SK-N-SH treated with all-trans-retinoic acid at 6 μM for 48 hours (cell line): ENCODE results near the gene FLVCR1.

Experiments
- ATAC-seq: fragments of 200-7000 bp; cut with Tn5 transposase; 3 replicates; pipeline ENCODE4 v1.9.1; 2020; ENCODE audit warnings: mild to moderate bottlenecking, moderate library complexity
- ARNTL ChIP-seq: fragments of 450-650 bp; formaldehyde crosslinking; IDR thresholded peaks from 2 replicates; pipeline ENCODE4 v1.5.0; 2020; ENCODE audit warnings: low read depth, mild to moderate bottlenecking, moderate library complexity, borderline replicate concordance
- BACH2 ChIP-seq: fragments of 250-450 bp; sonication (Bioruptor Pico); IDR thresholded peaks from 2 replicates; pipeline ENCODE4 v1.9.0; 2021; ENCODE audit warnings: mild to moderate bottlenecking, borderline replicate concordance
- CREB5 ChIP-seq: fragments of 250-450 bp; sonication (Bioruptor Pico); IDR thresholded peaks from 2 replicates; pipeline ENCODE4 v1.5.1; 2020; ENCODE audit warnings: low read depth, mild to moderate bottlenecking, moderate library complexity
- CSDC2 ChIP-seq: fragments of 250-450 bp; sonication (Bioruptor Pico); IDR thresholded peaks from 2 replicates; pipeline ENCODE4 v1.5.0; 2020; ENCODE audit warnings: mild to moderate bottlenecking, moderate library complexity
- CSRNP3 ChIP-seq: fragments of 250-450 bp; sonication (Bioruptor Pico); IDR thresholded peaks from 2 replicates; pipeline ENCODE4 v1.5.1; 2021; ENCODE audit warnings: mild to moderate bottlenecking, moderate library complexity
- ESRRG ChIP-seq: fragments of 250-450 bp; sonication (Bioruptor Pico); IDR thresholded peaks from 2 replicates; pipeline ENCODE4 v1.6.1; 2021; ENCODE audit warnings: mild to moderate bottlenecking
- GLIS3 ChIP-seq: fragments of 250-450 bp; sonication (Bioruptor Pico); IDR thresholded peaks from 2 replicates; pipeline ENCODE4 v1.5.0; 2020; ENCODE audit warnings: mild to moderate bottlenecking, moderate library complexity
- ISL1 ChIP-seq: fragments of 250-450 bp; sonication (Bioruptor Pico); IDR thresholded peaks from 2 replicates; pipeline ENCODE4 v2.1.2; 2022; ENCODE audit warnings: mild to moderate bottlenecking, moderate library complexity
- OSR1 ChIP-seq: fragments of 250-450 bp; sonication (Bioruptor Pico); IDR thresholded peaks from 2 replicates; pipeline ENCODE4 v1.8.0; 2022; ENCODE audit warnings: moderate library complexity, mild to moderate bottlenecking, inconsistent platforms
- PATZ1 ChIP-seq: fragments of 250-450 bp; sonication (Bioruptor Pico); IDR thresholded peaks from 2 replicates; pipeline ENCODE4 v1.8.0; 2020; ENCODE audit warnings: mild to moderate bottlenecking, moderate library complexity, borderline replicate concordance
- POU6F1 ChIP-seq: fragments of 250-450 bp; sonication (Bioruptor Pico); IDR thresholded peaks from 2 replicates; pipeline ENCODE4 v1.8.0; 2021; ENCODE audit warnings: low read depth, mild to moderate bottlenecking, moderate library complexity, borderline replicate concordance
- PPARA ChIP-seq: fragments of 250-450 bp; sonication (Bioruptor Pico); IDR thresholded peaks from 2 replicates; pipeline ENCODE4 v1.5.0; 2020; ENCODE audit warnings: mild to moderate bottlenecking, borderline replicate concordance
- RARB ChIP-seq: fragments of 250-450 bp; sonication (Bioruptor Pico); IDR thresholded peaks from 2 replicates; pipeline ENCODE4 v1.8.0; 2021; ENCODE audit warnings: mild to moderate bottlenecking, moderate library complexity
- SNAI2 ChIP-seq: fragments of 250-450 bp; sonication (Bioruptor Pico); IDR thresholded peaks from 2 replicates; pipeline ENCODE4 v1.5.0; 2020; ENCODE audit warnings: mild to moderate bottlenecking, moderate library complexity
- TCF4 ChIP-seq: fragments of 250-450 bp; sonication (Bioruptor Pico); IDR thresholded peaks from 2 replicates; pipeline ENCODE4 v1.8.0; 2021; ENCODE audit warnings: mild to moderate bottlenecking, moderate library complexity, borderline replicate concordance
- TOX ChIP-seq: fragments of 250-450 bp; sonication (Bioruptor Pico); IDR thresholded peaks from 2 replicates; pipeline ENCODE4 v1.8.0; 2021; ENCODE audit warnings: mild to moderate bottlenecking, moderate library complexity, borderline replicate concordance
- ZC3H10 ChIP-seq: fragments of 250-450 bp; sonication (Bioruptor Pico); IDR thresholded peaks from 2 replicates; pipeline ENCODE4 v1.5.1; 2021; ENCODE audit warnings: mild to moderate bottlenecking, moderate library complexity
- ZFP3 ChIP-seq: fragments of 250-450 bp; sonication (Bioruptor Pico); IDR thresholded peaks from 2 replicates; pipeline ENCODE4 v1.5.0; 2020; ENCODE audit warnings: mild to moderate bottlenecking, moderate library complexity
- ZFP30 ChIP-seq: fragments of 450-650 bp; formaldehyde crosslinking; IDR thresholded peaks from 2 replicates; pipeline ENCODE4 v1.5.0; 2022; ENCODE audit warnings: mild to moderate bottlenecking, moderate library complexity
- ZNF565 ChIP-seq: fragments of 450-650 bp; formaldehyde crosslinking; conservative IDR thresholded peaks from 2 replicates; pipeline ENCODE4 v1.5.0; 2020; ENCODE audit warnings: low read depth, mild to moderate bottlenecking, moderate library complexity
- ZNF70 ChIP-seq: fragments of 450-650 bp; formaldehyde crosslinking; IDR thresholded peaks from 2 replicates; pipeline ENCODE4 v1.5.0; 2020; ENCODE audit warnings: mild to moderate bottlenecking, moderate library complexity
- ZNF8 ChIP-seq: fragments of 450-650 bp; formaldehyde crosslinking; IDR thresholded peaks from 2 replicates; pipeline ENCODE4 v1.5.0; 2020; ENCODE audit warnings: mild to moderate bottlenecking, moderate library complexity
- TF ChIP-seq, protein P1 (sequence below): fragments of 250-450 bp; sonication (Bioruptor Pico); IDR thresholded peaks from 2 replicates; pipeline ENCODE4 v1.5.0; 2020; ENCODE audit warnings: mild to moderate bottlenecking, moderate library complexity

The FLVCR1 gene

DNA sequence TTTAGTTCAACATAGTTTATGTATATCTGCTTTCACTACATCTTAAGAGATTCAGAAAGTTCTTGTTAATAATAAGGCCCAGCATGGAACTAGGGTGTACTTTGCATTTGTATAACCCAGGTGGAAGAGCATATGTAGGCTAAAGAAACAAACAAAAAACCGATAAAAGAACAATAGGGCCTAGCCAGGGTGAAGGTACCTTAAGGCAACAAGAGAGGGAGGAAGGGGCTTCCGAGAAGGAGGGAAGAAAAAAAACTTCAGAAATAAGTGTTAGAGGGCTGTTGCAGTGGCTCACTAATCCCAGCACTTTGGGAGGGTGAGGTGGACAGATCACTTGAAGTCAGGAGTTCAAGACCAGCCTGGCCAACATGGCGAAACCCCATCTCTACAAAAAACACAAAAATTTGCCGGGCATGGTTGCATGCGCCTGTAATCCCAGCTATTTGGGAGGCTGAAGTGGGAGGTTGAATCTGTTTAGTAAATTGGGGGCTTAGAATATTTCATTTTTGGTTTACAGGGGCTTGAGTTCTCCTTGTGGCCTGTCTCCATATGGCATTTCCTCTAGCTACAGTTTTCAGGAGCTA, 5.9 kb upstream of the FLVCR1 start:
- TF ChIP-seq BACH2, result no peak
- TF ChIP-seq, protein P1, sequence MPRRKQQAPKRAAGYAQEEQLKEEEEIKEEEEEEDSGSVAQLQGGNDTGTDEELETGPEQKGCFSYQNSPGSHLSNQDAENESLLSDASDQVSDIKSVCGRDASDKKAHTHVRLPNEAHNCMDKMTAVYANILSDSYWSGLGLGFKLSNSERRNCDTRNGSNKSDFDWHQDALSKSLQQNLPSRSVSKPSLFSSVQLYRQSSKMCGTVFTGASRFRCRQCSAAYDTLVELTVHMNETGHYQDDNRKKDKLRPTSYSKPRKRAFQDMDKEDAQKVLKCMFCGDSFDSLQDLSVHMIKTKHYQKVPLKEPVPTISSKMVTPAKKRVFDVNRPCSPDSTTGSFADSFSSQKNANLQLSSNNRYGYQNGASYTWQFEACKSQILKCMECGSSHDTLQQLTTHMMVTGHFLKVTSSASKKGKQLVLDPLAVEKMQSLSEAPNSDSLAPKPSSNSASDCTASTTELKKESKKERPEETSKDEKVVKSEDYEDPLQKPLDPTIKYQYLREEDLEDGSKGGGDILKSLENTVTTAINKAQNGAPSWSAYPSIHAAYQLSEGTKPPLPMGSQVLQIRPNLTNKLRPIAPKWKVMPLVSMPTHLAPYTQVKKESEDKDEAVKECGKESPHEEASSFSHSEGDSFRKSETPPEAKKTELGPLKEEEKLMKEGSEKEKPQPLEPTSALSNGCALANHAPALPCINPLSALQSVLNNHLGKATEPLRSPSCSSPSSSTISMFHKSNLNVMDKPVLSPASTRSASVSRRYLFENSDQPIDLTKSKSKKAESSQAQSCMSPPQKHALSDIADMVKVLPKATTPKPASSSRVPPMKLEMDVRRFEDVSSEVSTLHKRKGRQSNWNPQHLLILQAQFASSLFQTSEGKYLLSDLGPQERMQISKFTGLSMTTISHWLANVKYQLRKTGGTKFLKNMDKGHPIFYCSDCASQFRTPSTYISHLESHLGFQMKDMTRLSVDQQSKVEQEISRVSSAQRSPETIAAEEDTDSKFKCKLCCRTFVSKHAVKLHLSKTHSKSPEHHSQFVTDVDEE, result no peak
- no peak for TF ChIP-seq ZNF8
- TF ChIP-seq OSR1 (CRISPR knock-in tag), result no peak
- TF ChIP-seq CSRNP3 (CRISPR knock-in tag), result no peak
- TF ChIP-seq ZNF565 (CRISPR knock-in tag), result no peak
- no peak for TF ChIP-seq TCF4
- no peak for TF ChIP-seq RARB (CRISPR knock-in tag)
- no peak for TF ChIP-seq ESRRG
- no peak for TF ChIP-seq TOX (CRISPR knock-in tag)
- no peak for TF ChIP-seq CREB5
- TF ChIP-seq, all 23 proteins: peak for 0
- ATAC-seq, result no peak

GRCh38 chr1:212853658-212854057, 4.4 kb upstream of the FLVCR1 start:
- no peak for ATAC-seq

More at GRCh38 chr1:212853658-212854057, 4.4 kb upstream of the FLVCR1 start:
- TF ChIP-seq RARB (CRISPR knock-in tag), result no peak
- no peak for TF ChIP-seq SNAI2 (CRISPR knock-in tag)
- TF ChIP-seq, protein P1, result no peak
- no peak for TF ChIP-seq CREB5
- TF ChIP-seq TOX (CRISPR knock-in tag), result no peak
- TF ChIP-seq ZFP3 (CRISPR knock-in tag), result no peak
- no peak for TF ChIP-seq ISL1
- no peak for TF ChIP-seq ESRRG
- TF ChIP-seq PATZ1 (CRISPR knock-in tag), result no peak
- no peak for TF ChIP-seq ZC3H10 (CRISPR knock-in tag)
- no peak for TF ChIP-seq ZNF8
- TF ChIP-seq POU6F1 (CRISPR knock-in tag), result no peak
- TF ChIP-seq ZNF70, result no peak
- no peak for TF ChIP-seq CSDC2
- no peak for TF ChIP-seq PPARA (CRISPR knock-in tag)
- no peak for TF ChIP-seq ARNTL
- TF ChIP-seq ZNF565 (CRISPR knock-in tag), result no peak
- no peak for TF ChIP-seq ZFP30
- TF ChIP-seq GLIS3 (CRISPR knock-in tag), result no peak
- TF ChIP-seq BACH2, result no peak
